Fibroblast of villous mesenchyme (primary cell): Measurements from ENCODE around the gene BFSP2. TPM values are rescaled to one million over a fixed set of nuclear protein-coding genes. Genes with fewer than 3 reads are reported as not detected.

Experiments used
- DNase-seq: peaks from one replicate; pipeline ENCODE4 v3.0.0-alpha.2; 2010; ENCODE audit warnings: low read depth
- H3K4me3 ChIP-seq: 2 replicates; pipeline ENCODE4 v1.5.1; 2011; ENCODE audit warnings: low read depth, mild to moderate bottlenecking, low read length
- CTCF ChIP-seq: IDR thresholded peaks from 2 replicates; pipeline ENCODE4 v1.5.1; 2012; ENCODE audit warnings: low read depth, mild to moderate bottlenecking, low read length; ENCODE audit not compliant: insufficient read depth
- total RNA-seq: library from RNA; depleted of rRNA; stranded (reverse); fragments of >200 nt; gene quantifications from 2 replicates; pipeline ENCODE4 v1.2.3, GENCODE V29; 2012

The BFSP2 gene
- total RNA-seq, 1 donor = not detected

GRCh38 chr3:133459400-133459799 lies 59.5 kb downstream of the BFSP2 start:
- TF ChIP-seq CTCF = no peak
- no peak overlapping the region for H3K4me3 ChIP-seq
- no peak for DNase-seq

- no peak for TF ChIP-seq CTCF
- DNase-seq = no peak
- no peak overlapping the region for H3K4me3 ChIP-seq
These were observed 61.0 kb downstream of the BFSP2 start for GRCh38 chr3:133460809-133461208.

DNA sequence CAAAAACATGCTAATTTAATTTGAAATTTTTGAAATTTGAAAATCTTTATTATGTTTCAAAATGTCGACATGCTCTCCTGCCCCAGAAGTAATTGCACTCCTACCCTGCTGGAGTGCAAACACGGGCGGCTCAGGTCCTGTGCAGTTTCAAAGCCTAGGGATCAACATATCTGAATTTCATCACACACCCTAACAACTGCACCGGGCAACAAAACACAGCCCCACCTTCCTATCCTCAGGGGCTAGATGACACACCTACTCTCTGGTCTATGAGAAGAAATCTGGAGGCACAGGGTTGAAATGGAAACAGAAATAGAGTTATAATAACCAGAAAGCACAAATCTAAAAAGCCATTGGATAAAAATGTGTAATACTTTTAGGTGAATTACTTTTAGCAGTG lies 61.4 kb downstream of the BFSP2 start:
- no peak overlapping the region for H3K4me3 ChIP-seq
- no peak for TF ChIP-seq CTCF
- DNase-seq = no peak

GRCh38 chr3:133463347-133463860 lies 63.5 kb downstream of the BFSP2 start:
- no peak overlapping the region for H3K4me3 ChIP-seq
- no peak for TF ChIP-seq CTCF
- no peak for DNase-seq

GRCh38 chr3:133464573-133464972 lies 64.7 kb downstream of the BFSP2 start:
- peak; percentile 41 for DNase-seq
- peak; percentile 54 for TF ChIP-seq CTCF
- H3K4me3 ChIP-seq = no peak overlapping the region

GRCh38 chr3:133466531-133467386 lies 66.9 kb downstream of the BFSP2 start:
- no peak for DNase-seq
- TF ChIP-seq CTCF = no peak
- H3K4me3 ChIP-seq = no peak overlapping the region
